Glutamatergic neuron (in vitro differentiated cells): ENCODE data around the gene WDR33. TPM values are rescaled to one million over a fixed set of nuclear protein-coding genes. Genes with fewer than 3 reads are reported as not detected.

Experiments
- DNase-seq: peaks from one replicate; pipeline ENCODE4 v3.0.0; 2022
- H3K27ac Mint-ChIP-seq: one replicate; pipeline ENCODE4 v1.8.0; 2020; ENCODE audit warnings: mild to moderate bottlenecking, mixed read lengths, inconsistent platforms; ENCODE audit not compliant: unreplicated experiment
- H3K27me3 Mint-ChIP-seq: one replicate; pipeline ENCODE4 v1.8.0; 2020; ENCODE audit warnings: mild to moderate bottlenecking, moderate library complexity, mixed read lengths, inconsistent platforms; ENCODE audit not compliant: unreplicated experiment
- H3K36me3 Mint-ChIP-seq: one replicate; pipeline ENCODE4 v1.8.0; 2020; ENCODE audit warnings: mild to moderate bottlenecking, mixed read lengths, inconsistent platforms; ENCODE audit not compliant: unreplicated experiment
- H3K4me1 Mint-ChIP-seq: one replicate; pipeline ENCODE4 v1.8.0; 2020; ENCODE audit warnings: mild to moderate bottlenecking, low read depth, mixed read lengths, inconsistent platforms; ENCODE audit not compliant: unreplicated experiment
- H3K4me3 Mint-ChIP-seq: one replicate; pipeline ENCODE4 v1.8.0; 2020; ENCODE audit warnings: mild to moderate bottlenecking, mixed read lengths, inconsistent platforms; ENCODE audit not compliant: unreplicated experiment
- H3K9me3 Mint-ChIP-seq: one replicate; pipeline ENCODE4 v1.8.0; 2020; ENCODE audit warnings: mild to moderate bottlenecking, moderate library complexity, mixed read lengths, inconsistent platforms; ENCODE audit not compliant: unreplicated experiment
- CTCF ChIP-seq: fragments of 200-600 bp; sonication (generic); IDR thresholded peaks from one replicate; pipeline ENCODE4 v1.5.0; 2021; ENCODE audit not compliant: partially characterized antibody, unreplicated experiment
- total RNA-seq: library from RNA; stranded (reverse); fragmentation: NEBNext Ultra II Directional; extraction: Animal tissue kit (Norgen Biotek cat#: 25700); gene quantifications from one replicate; pipeline ENCODE4 v1.2.1, GENCODE V29; 2021; ENCODE audit not compliant: unreplicated experiment

Gene WDR33
- total RNA-seq, 1 donor from 2014 or later, result 54.5 TPM

GRCh38 chr2:127701193-127701650, 109.7 kb downstream of the WDR33 start, which contains the start of gene SFT2D3:
Gene SFT2D3, plus strand, starts transcription at chr2:127701497. Its CDS starts 32 bp downstream, at chr2:127701529.
- H3K27me3 Mint-ChIP-seq, result peaks cover 6% of the 10 kb centered on the region
- H3K9me3 Mint-ChIP-seq, result peaks cover 21% of the 10 kb centered on the region
- peak within 1 kb of the TSS; percentile 93 for H3K4me3 Mint-ChIP-seq
- peak within 1 kb of the TSS; percentile 95 for H3K27ac Mint-ChIP-seq
- no peak for TF ChIP-seq CTCF
- H3K36me3 Mint-ChIP-seq, result no peaks in the 10 kb centered on the region
- peaks cover 19% of the 10 kb centered on the region for H3K4me1 Mint-ChIP-seq
- DNase-seq, result peak; percentile 93

GRCh38 chr2:127700527-127701192, 110.3 kb downstream of the WDR33 start:
- Mint-ChIP-seq H3K27ac (peak overlapping the region; percentile 94), H3K4me1 (peaks cover 19% of the 10 kb centered on the region), H3K4me3 (peak overlapping the region; percentile 93), H3K9me3 (peaks cover 21% of the 10 kb centered on the region), H3K36me3 (no peaks in the 10 kb centered on the region), H3K27me3 (peaks cover 6% of the 10 kb centered on the region)
- no peak for TF ChIP-seq CTCF
- peak; percentile 62 for DNase-seq

GRCh38 chr2:127698553-127699355, 112.2 kb downstream of the WDR33 start:
- no peak overlapping the region for H3K4me3 Mint-ChIP-seq
- H3K27me3 Mint-ChIP-seq, result peaks cover 6% of the 10 kb centered on the region
- peaks cover 19% of the 10 kb centered on the region for H3K4me1 Mint-ChIP-seq
- no peaks in the 10 kb centered on the region for H3K36me3 Mint-ChIP-seq
- H3K9me3 Mint-ChIP-seq, result peaks cover 21% of the 10 kb centered on the region
- H3K27ac Mint-ChIP-seq, result peak overlapping the region; percentile 4
- TF ChIP-seq CTCF, result no peak
- DNase-seq, result no peak

- no peak for TF ChIP-seq CTCF
- peaks cover 20% of the 10 kb centered on the region for H3K9me3 Mint-ChIP-seq
- H3K36me3 Mint-ChIP-seq, result no peaks in the 10 kb centered on the region
- no peak overlapping the region for H3K4me3 Mint-ChIP-seq
- peaks cover 12% of the 10 kb centered on the region for H3K4me1 Mint-ChIP-seq
- DNase-seq, result no peak
- H3K27ac Mint-ChIP-seq, result no peak overlapping the region
- H3K27me3 Mint-ChIP-seq, result peaks cover 6% of the 10 kb centered on the region
These were observed 113.3 kb downstream of the WDR33 start for GRCh38 chr2:127697482-127698180.
